Sigmoid colon (tissue), 4 donors: ENCODE measurements around the gene IL6ST.

Source experiments
- CTCF ChIP-seq, 4 experiments: fragments of 450-650 bp in 3 of 4; fragments of 200-600 bp in 1 of 4; IDR thresholded peaks; one replicate each; pipeline ENCODE4 v1.5.1; 2016 to 2019; ENCODE audit warnings: antibody characterized with exemption in 4 of 4, mild to moderate bottlenecking in 3 of 4, moderate library complexity in 2 of 4
- EP300 ChIP-seq, 4 donors: sonication (generic); formaldehyde crosslinking; IDR thresholded peaks; one replicate each; pipeline ENCODE4 v1.6.1; 2017; ENCODE audit warnings: antibody characterized with exemption in 4 of 4
- POLR2AphosphoS5 ChIP-seq, 4 donors: sonication (generic); formaldehyde crosslinking; IDR thresholded peaks; one replicate each; pipeline ENCODE4 v1.6.1; 2017; ENCODE audit warnings: antibody characterized with exemption in 4 of 4

DNA sequence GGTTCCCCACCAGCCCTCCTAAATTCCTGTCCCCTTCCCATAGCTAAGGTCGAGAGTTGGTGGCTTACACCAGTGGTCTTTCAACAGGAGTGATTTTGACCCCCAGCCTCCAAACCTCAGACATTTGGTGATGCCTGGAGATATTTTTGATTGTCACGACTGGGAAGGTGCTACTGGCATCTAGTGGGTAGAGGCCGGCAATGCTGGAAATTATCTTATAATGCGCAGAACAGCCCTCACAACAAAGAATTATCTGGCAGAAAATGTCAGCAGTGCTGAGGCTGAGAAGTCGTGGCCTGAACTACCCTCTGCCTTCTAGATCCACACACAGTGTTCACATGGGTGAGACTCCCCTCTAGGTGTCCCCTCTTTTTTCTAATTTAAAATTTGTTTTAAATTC is 74.0 kb downstream of the IL6ST start:
- TF ChIP-seq CTCF (IDR thresholded peaks at IDR 0.05) = no peak
- TF ChIP-seq POLR2AphosphoS5 (IDR thresholded peaks at IDR 0.05) = no peak
- no peak for TF ChIP-seq EP300 (IDR thresholded peaks at IDR 0.05)
